Endothelial cell of umbilical vein (primary cell): ENCODE results near the gene SH3BGRL. TPM values are rescaled to one million over a fixed set of nuclear protein-coding genes. Genes with fewer than 3 reads are reported as not detected.

Experiments used
- BruUV-seq: library from RNA; stranded (reverse); fragments of 400-500 nt; replicated peaks from 2 replicates; lab custom pipeline; 2021; lab: Mats Ljungman, UMichigan
- CTCF ChIA-PET: fragments of 300-600, 350-600 bp; sonication (Branson Sonifier 250); formaldehyde crosslinking; loops from one replicate; lab custom pipeline; 2021; ENCODE audit warnings: antibody characterized with exemption, inconsistent platforms; lab: Charles Lee
- POLR2A ChIA-PET: fragments of 300-600, 350-600 bp; sonication (Branson Sonifier 250); formaldehyde crosslinking; loops from one replicate; lab custom pipeline; 2021; ENCODE audit warnings: antibody characterized with exemption, inconsistent platforms; lab: Charles Lee
- DNase-seq: peaks from one replicate; pipeline ENCODE4 v3.0.0-alpha.2; 2011; ENCODE audit warnings: low read depth, low spot score
- FAIRE-seq: peaks from 2 replicates; lab custom pipeline; 2011; peaks lifted over from hg19 to GRCh38; lab: Jason Lieb, UNC
- H2AFZ ChIP-seq: 2 replicates; pipeline ENCODE4 v1.6.0; 2012; ENCODE audit warnings: low read depth, low read length, control low read depth, inconsistent platforms
- H3K27ac ChIP-seq: 2 replicates; pipeline ENCODE4 v1.5.1; 2011; ENCODE audit warnings: low read depth, mild to moderate bottlenecking, control low read depth, low read length, moderate library complexity; ENCODE audit not compliant: insufficient read depth
- H3K27me3 ChIP-seq, 2 experiments: 2 replicates each; pipeline versions ENCODE4 v1.6.0 to v1.6.1; 2011; ENCODE audit warnings: low read length in 2 of 2, mixed read lengths in 1 of 2; ENCODE audit not compliant: control insufficient read depth in 2 of 2, insufficient read depth in 2 of 2
- H3K36me3 ChIP-seq, 2 experiments: 2 replicates in 1 of 2; 3 replicates in 1 of 2; pipeline ENCODE4 v1.5.1; 2011; ENCODE audit warnings: low read length in 2 of 2, mild to moderate bottlenecking in 1 of 2, moderate library complexity in 1 of 2; ENCODE audit not compliant: control insufficient read depth in 2 of 2, insufficient read depth in 2 of 2; ENCODE audit errors: extremely low read depth in 1 of 2
- H3K4me1 ChIP-seq: 3 replicates; pipeline ENCODE4 v1.5.1; 2011; ENCODE audit warnings: mild to moderate bottlenecking, low read length; ENCODE audit not compliant: control insufficient read depth, insufficient read depth; ENCODE audit errors: extremely low read depth
- H3K4me2 ChIP-seq: 2 replicates; pipeline ENCODE4 v1.6.1; 2011; ENCODE audit warnings: low read length, control low read depth, mixed read lengths; ENCODE audit not compliant: insufficient read depth
- H3K4me3 ChIP-seq, 3 experiments: fragments of 200-600 bp in 1 of 3; sonication (generic), shearing (Covaris generic) in 1 of 3; replicated peaks in 1 of 3; 2 replicates each; pipeline ENCODE4 v1.5.1; 2011 to 2016; ENCODE audit warnings: control low read depth in 3 of 3, low read length in 3 of 3, mild to moderate bottlenecking in 2 of 3, inconsistent platforms in 1 of 3, low read depth in 1 of 3, moderate library complexity in 1 of 3; ENCODE audit not compliant: insufficient read depth in 1 of 3
- H3K79me2 ChIP-seq: 2 replicates; pipeline ENCODE4 v1.6.0; 2012; ENCODE audit warnings: low read length, inconsistent platforms; ENCODE audit not compliant: control insufficient read depth, insufficient read depth
- H3K9ac ChIP-seq: replicated peaks from 2 replicates; pipeline ENCODE3; 2011; ENCODE audit warnings: low read length, control low read depth; ENCODE audit not compliant: insufficient read depth; ENCODE audit errors: extremely low read depth
- H3K9me1 ChIP-seq: replicated peaks from 3 replicates; pipeline ENCODE4 v1.6.0; 2011; ENCODE audit warnings: mild to moderate bottlenecking, low read length; ENCODE audit not compliant: control insufficient read depth, insufficient read depth; ENCODE audit errors: extremely low read depth
- H3K9me3 ChIP-seq: replicated peaks from 2 replicates; pipeline ENCODE4 v1.5.1; 2012; ENCODE audit warnings: low read length, inconsistent platforms; ENCODE audit not compliant: control insufficient read depth, insufficient read depth
- H4K20me1 ChIP-seq: replicated peaks from 2 replicates; pipeline ENCODE3; 2011; ENCODE audit warnings: mild to moderate bottlenecking, low read length; ENCODE audit not compliant: control insufficient read depth, insufficient read depth; ENCODE audit errors: extremely low read depth
- CTCF ChIP-seq, 2 donors: IDR thresholded peaks; 1 replicate in 1 of 2; 2 replicates in 1 of 2; pipeline ENCODE4 v1.5.1; 2011; ENCODE audit warnings: low read length in 2 of 2, mild to moderate bottlenecking in 2 of 2, moderate library complexity in 2 of 2, control low read depth in 1 of 2, inconsistent platforms in 1 of 2, low read depth in 1 of 2; ENCODE audit not compliant: insufficient read depth in 1 of 2; ENCODE audit errors: extremely low read depth in 1 of 2
- EZH2 ChIP-seq: IDR thresholded peaks from 2 replicates; pipeline ENCODE4 v1.6.1; 2012; ENCODE audit warnings: borderline replicate concordance, low read depth, mild to moderate bottlenecking, moderate library complexity, low read length, inconsistent platforms; ENCODE audit not compliant: severe bottlenecking
- FOS ChIP-seq: IDR thresholded peaks from 2 replicates; pipeline ENCODE4 v1.6.1; 2011; ENCODE audit warnings: mild to moderate bottlenecking, low read length, moderate library complexity, borderline replicate concordance; ENCODE audit not compliant: insufficient read depth
- GATA2 ChIP-seq: IDR thresholded peaks from 2 replicates; pipeline ENCODE4 v1.7.0; 2011; ENCODE audit warnings: low read depth, mild to moderate bottlenecking, moderate library complexity, mixed read lengths, low read length; ENCODE audit not compliant: insufficient read length, insufficient read depth
- JUN ChIP-seq: IDR thresholded peaks from 2 replicates; pipeline ENCODE4 v1.6.1; 2011; ENCODE audit warnings: borderline replicate concordance, low read depth; ENCODE audit not compliant: insufficient read length, insufficient read depth
- MYC ChIP-seq: IDR thresholded peaks from one replicate; pipeline ENCODE4 v1.6.1; 2011; ENCODE audit warnings: mild to moderate bottlenecking, low read depth, low read length
- POLR2AphosphoS5 ChIP-seq: IDR thresholded peaks from 2 replicates; pipeline ENCODE4 v1.6.1; 2012; ENCODE audit warnings: low read depth, mild to moderate bottlenecking, control low read depth, low read length, moderate library complexity; ENCODE audit not compliant: insufficient read depth
- dilution Hi-C: fragments of 300-500 bp; cut with MboI; formaldehyde crosslinking; loops from one replicate; pipeline ENCODE4 v1.15.0; 2019; ENCODE audit warnings: low sequenced_read_pairs; ENCODE audit not compliant: extremely low pct_ligation_motif_present
- intact Hi-C: fragments of 100-400 bp; cut with micrococcal nuclease; formaldehyde crosslinking; loops from one replicate; pipeline ENCODE4 v1.10.0; 2022
- polyA plus RNA-seq, 4 experiments: library from polyadenylated mRNA; depleted of rRNA in 3 of 4; stranded (reverse) in 3 of 4; unstranded in 1 of 4; fragments of >200 nt; gene quantifications; 2 replicates each; pipeline versions ENCODE4 v1.2.1 to v1.2.3, GENCODE V29; 2011 to 2012; ENCODE audit warnings: missing spikeins in 1 of 4
- total RNA-seq: library from RNA; stranded (reverse); gene quantifications from 2 replicates; pipeline ENCODE4 v1.2.3, GENCODE V29; 2021

Gene SH3BGRL
- total and polyA plus RNA-seq, 2 donors (not counting 3 experiments of a cell fraction or from before 2014, with no cell fraction given) = 45.6 to 65.7 TPM

- H3K4me2 ChIP-seq = no peak overlapping the region
- dilution Hi-C loops (no loop called here), intact Hi-C loops (loop anchor here (10.0 kb wide), 1 partner anchor 1546 kb away; no protein-coding TSS in a partner anchor)
- H3K4me3 ChIP-seq = no peak overlapping the region
- no peak for FAIRE-seq
- H3K9me3 ChIP-seq = no peaks in the 10 kb centered on the region
- no TSS peak for BruUV-seq
- no peaks in the 10 kb centered on the region for H3K9me1 ChIP-seq
- no peaks in the 10 kb centered on the region for H3K36me3 ChIP-seq
- H4K20me1 ChIP-seq = no peaks in the 10 kb centered on the region
- no peak for DNase-seq
- H3K79me2 ChIP-seq = peaks cover 6% of the 10 kb centered on the region
- POLR2A ChIA-PET = no interaction called here
- H2AFZ ChIP-seq = no peak overlapping the region
- H3K27ac ChIP-seq = no peak overlapping the region
- CTCF ChIA-PET = no interaction called here
- H3K27me3 ChIP-seq = no peaks in the 10 kb centered on the region
- TF ChIP-seq POLR2AphosphoS5 (no peak), CTCF (IDR thresholded peaks at IDR 0.05; ENCODE audit: extremely low read depth in 1 of 2, insufficient read depth in 1 of 2, low read depth in 1 of 2, low read length in 2 of 2) (no peak), GATA2 (no peak), JUN (no peak), FOS (no peak), EZH2 (no peak), MYC (no peak)
- H3K9ac ChIP-seq = no peak overlapping the region
- no peaks in the 10 kb centered on the region for H3K4me1 ChIP-seq
Observed at GRCh38 chrX:81208916-81209315, 7.0 kb downstream of the SH3BGRL start.
